Natural killer cell (primary cell): ENCODE data around the gene KIAA1328. TPM values are rescaled to one million over a fixed set of nuclear protein-coding genes. Genes with fewer than 3 reads are reported as not detected.

Experiments
- ATAC-seq, 3 donors: fragments of 150-1000 bp in 2 of 3; fragments of 200-7000 bp in 1 of 3; cut with Tn5 transposase; 1 replicate in 1 of 3; 2 replicates in 2 of 3; pipeline ENCODE4 v1.10.0; 2021; ENCODE audit warnings: mild to moderate bottlenecking in 2 of 3, moderate library complexity in 2 of 3
- DNase-seq, 2 donors: peaks; one replicate each; pipeline versions ENCODE4 v3.0.0 to v3.0.0-alpha.2; 2013 to 2021; ENCODE audit warnings: mixed read lengths in 1 of 2
- H3K27ac ChIP-seq: one replicate; pipeline ENCODE4 v1.5.1; 2013; ENCODE audit warnings: mild to moderate bottlenecking, low read length
- H3K27me3 ChIP-seq: one replicate; pipeline ENCODE4 v1.6.1; 2013; ENCODE audit warnings: low read length; ENCODE audit not compliant: control insufficient read depth, insufficient read depth
- H3K36me3 ChIP-seq: one replicate; pipeline ENCODE4 v1.6.1; 2013; ENCODE audit warnings: low read length; ENCODE audit not compliant: control insufficient read depth, insufficient read depth
- H3K4me1 ChIP-seq: one replicate; pipeline ENCODE4 v1.6.1; 2013; ENCODE audit warnings: low read length; ENCODE audit not compliant: control insufficient read depth, insufficient read depth
- H3K4me3 ChIP-seq: one replicate; pipeline ENCODE4 v1.5.1; 2013; ENCODE audit warnings: low read length
- H3K9me3 ChIP-seq: one replicate; pipeline ENCODE4 v1.6.1; 2013; ENCODE audit warnings: low read length; ENCODE audit not compliant: control insufficient read depth, insufficient read depth
- H3K27ac Mint-ChIP-seq, 2 donors: one replicate each; pipeline ENCODE4 v1.8.0; 2022; ENCODE audit warnings: mild to moderate bottlenecking in 2 of 2, mixed read lengths in 2 of 2, moderate library complexity in 1 of 2
- H3K27me3 Mint-ChIP-seq, 2 donors: one replicate each; pipeline ENCODE4 v1.8.0; 2022; ENCODE audit warnings: low read depth in 2 of 2, mixed read lengths in 2 of 2
- H3K36me3 Mint-ChIP-seq: one replicate; pipeline ENCODE4 v1.8.0; 2022; ENCODE audit warnings: mixed read lengths
- H3K4me1 Mint-ChIP-seq, 2 donors: one replicate each; pipeline ENCODE4 v1.8.0; 2022; ENCODE audit warnings: mixed read lengths in 2 of 2
- H3K4me3 Mint-ChIP-seq: one replicate; pipeline ENCODE4 v1.8.0; 2022; ENCODE audit warnings: mild to moderate bottlenecking, moderate library complexity, mixed read lengths
- H3K9me3 Mint-ChIP-seq, 2 donors: one replicate each; pipeline ENCODE4 v1.8.0; 2022; ENCODE audit warnings: mixed read lengths in 2 of 2
- CTCF ChIP-seq: fragments of 200-600 bp; IDR thresholded peaks from one replicate; pipeline ENCODE4 v1.8.0; 2022; ENCODE audit warnings: antibody characterized with exemption
- WGBS: methylation state at CpG from one replicate; pipeline ENCODE4 v1.1.7; 2013; ENCODE audit warnings: missing lambda C conversion rate; ENCODE audit not compliant: insufficient coverage; 5-methylcytosine and 5-hydroxymethylcytosine counted together
- intact Hi-C: fragments of 100-400 bp; cut with micrococcal nuclease; formaldehyde crosslinking; loops from one replicate; pipeline ENCODE4 v1.14.2; 2022
- total RNA-seq, 4 donors: library from RNA; stranded (reverse); fragments of 120-200 nt in 1 of 4; gene quantifications; one replicate each; pipeline versions ENCODE4 v1.2.3 to v1.2.4, GENCODE V29; 2013 to 2022

Gene KIAA1328
- total RNA-seq, 3 donors from 2014 or later (not counting 1 experiment from before 2014, with no cell fraction given) = 12.3 to 14.3 (median 13.2) TPM

- H3K36me3 ChIP-seq = no peaks in the 10 kb centered on the region
- H3K4me3 ChIP-seq = no peak overlapping the region
- ATAC-seq (no peak), DNase-seq (no peak)
- Mint-ChIP-seq H3K27ac (no peak overlapping the region), H3K36me3 (no peaks in the 10 kb centered on the region), H3K4me1 (peaks cover 0 to 2% of the 10 kb centered on the region in 2 donors), H3K4me3 (no peak overlapping the region), H3K9me3 (peaks cover 3 to 6% of the 10 kb centered on the region in 2 donors), H3K27me3 (peaks cover 12 to 13% of the 10 kb centered on the region in 2 donors)
- peaks cover under 1% of the 10 kb centered on the region for H3K27me3 ChIP-seq
- H3K4me1 ChIP-seq = no peaks in the 10 kb centered on the region
- TF ChIP-seq CTCF = no peak
- WGBS = 81% methylated on average over 7 of the region's 7 CpGs
- no peak overlapping the region for H3K27ac ChIP-seq
- intact Hi-C loops = no loop called here
- peaks cover 2% of the 10 kb centered on the region for H3K9me3 ChIP-seq
Observed at GRCh38 chr18:37270666-37271052, 441.7 kb downstream of the KIAA1328 start.

GRCh38 chr18:37272226-37272625, 443.3 kb downstream of the KIAA1328 start:
- WGBS = 56% methylated on average over 1 of the region's 2 CpGs
- H3K27ac Mint-ChIP-seq = no peak overlapping the region
- no peak for ATAC-seq
- H3K4me3 ChIP-seq = no peak overlapping the region
- DNase-seq = no peak
- H3K27me3 ChIP-seq = peaks cover 2% of the 10 kb centered on the region
- peaks cover 0 to 4% of the 10 kb centered on the region in 2 donors for H3K4me1 Mint-ChIP-seq
- no peaks in the 10 kb centered on the region for H3K36me3 ChIP-seq
- H3K9me3 ChIP-seq = peaks cover 2% of the 10 kb centered on the region
- H3K27me3 Mint-ChIP-seq = peaks cover 18 to 20% of the 10 kb centered on the region in 2 donors
- no peaks in the 10 kb centered on the region for H3K36me3 Mint-ChIP-seq
- no peak overlapping the region for H3K4me3 Mint-ChIP-seq
- no peaks in the 10 kb centered on the region for H3K4me1 ChIP-seq
- intact Hi-C loops = no loop called here
- no peak for TF ChIP-seq CTCF
- H3K9me3 Mint-ChIP-seq = peaks cover 3 to 6% of the 10 kb centered on the region in 2 donors
- H3K27ac ChIP-seq = no peak overlapping the region

GRCh38 chr18:37272841-37273240, 443.9 kb downstream of the KIAA1328 start:
- H3K9me3 ChIP-seq = peaks cover 2% of the 10 kb centered on the region
- no peak overlapping the region for H3K27ac Mint-ChIP-seq
- H3K27me3 Mint-ChIP-seq = peaks cover 18 to 20% of the 10 kb centered on the region in 2 donors
- no peaks in the 10 kb centered on the region for H3K36me3 ChIP-seq
- intact Hi-C loops = no loop called here
- no peak for DNase-seq
- peaks cover 2% of the 10 kb centered on the region for H3K27me3 ChIP-seq
- H3K4me3 ChIP-seq = no peak overlapping the region
- TF ChIP-seq CTCF = no peak
- no peaks in the 10 kb centered on the region for H3K4me1 ChIP-seq
- H3K36me3 Mint-ChIP-seq = no peaks in the 10 kb centered on the region
- H3K27ac ChIP-seq = no peak overlapping the region
- WGBS = 84% methylated on average over 16 of the region's 16 CpGs
- H3K4me1 Mint-ChIP-seq = peaks cover 0 to 4% of the 10 kb centered on the region in 2 donors
- peaks cover 3 to 6% of the 10 kb centered on the region in 2 donors for H3K9me3 Mint-ChIP-seq
- ATAC-seq = no peak
- H3K4me3 Mint-ChIP-seq = no peak overlapping the region
